Measurements from ENCODE around the gene ZNF573.
"Not testable (repeated sequence)": the region's sequence is repeated elsewhere in the genome, so short reads cannot be mapped to it uniquely, and the experiment has no call there.

The ZNF573 gene

GRCh38 chr19:37779127-37780005, at the start of gene ZNF573:
Gene ZNF573 (minus strand): TSS chr19:37779586. CDS start chr19:37773729, 5,857 bp downstream.
- TF ChIP-seq CTCF (IDR thresholded peaks at IDR 0.05; ENCODE audit: low read depth, low read length) = no peak

GRCh38 chr19:37817180-37817981, 38.0 kb upstream of the ZNF573 start:
- peak overlapping the region; percentile 49 for H3K4me3 ChIP-seq (ENCODE audit: low read depth, low read length)
- TF ChIP-seq CTCF (IDR thresholded peaks at IDR 0.05; ENCODE audit: low read depth, low read length) = no peak

More at GRCh38 chr19:37779127-37780005, at the start of gene ZNF573:
- H3K4me3 ChIP-seq (ENCODE audit: low read depth, low read length) = peak within 1 kb of the TSS; percentile 75

- H3K4me3 ChIP-seq (ENCODE audit: low read depth, low read length) = not testable (repeated sequence)
These were observed 36.2 kb upstream of the ZNF573 start for GRCh38 chr19:37815611-37816010.

GRCh38 chr19:37813340-37813739, 34.0 kb upstream of the ZNF573 start:
- no peak for TF ChIP-seq CTCF (IDR thresholded peaks at IDR 0.05; ENCODE audit: low read depth, low read length)

GRCh38 chr19:37809366-37809765, 30.0 kb upstream of the ZNF573 start:
- TF ChIP-seq CTCF (IDR thresholded peaks at IDR 0.05; ENCODE audit: low read depth, low read length) = no peak

More at GRCh38 chr19:37813340-37813739, 34.0 kb upstream of the ZNF573 start:
- H3K4me3 ChIP-seq (ENCODE audit: low read depth, low read length) = no peak overlapping the region

GRCh38 chr19:37803249-37803840, 24.0 kb upstream of the ZNF573 start:
- H3K4me3 ChIP-seq (ENCODE audit: low read depth, low read length) = no peak overlapping the region
- no peak for TF ChIP-seq CTCF (IDR thresholded peaks at IDR 0.05; ENCODE audit: low read depth, low read length)

More at GRCh38 chr19:37809366-37809765, 30.0 kb upstream of the ZNF573 start:
- no peak overlapping the region for H3K4me3 ChIP-seq (ENCODE audit: low read depth, low read length)

- no peak overlapping the region for H3K4me3 ChIP-seq (ENCODE audit: low read depth, low read length)
These were observed 11.0 kb upstream of the ZNF573 start for GRCh38 chr19:37790244-37790925.

More at GRCh38 chr19:37790244-37790925, 11.0 kb upstream of the ZNF573 start:
- no peak for TF ChIP-seq CTCF (IDR thresholded peaks at IDR 0.05; ENCODE audit: low read depth, low read length)

Data from WI38 (cell line).